ENCODE measurements around the gene MAGEA4. TPM values are rescaled to one million over a fixed set of nuclear protein-coding genes. Genes with fewer than 3 reads are reported as not detected.

The MAGEA4 gene
- total and polyA plus RNA-seq, 2 of the 8 experiments (the other 6 are each of a cell fraction or from before 2014, with no cell fraction given): 0.45 to 0.67 TPM

- TF ChIP-seq CHD7 (IDR thresholded peaks at IDR 0.05; ENCODE audit: insufficient replicate concordance, low read length) (no peak), CREB1 (IDR thresholded peaks at IDR 0.05) (no peak), KDM5A (IDR thresholded peaks at IDR 0.05; ENCODE audit: low read length) (no peak), RNF2 (IDR thresholded peaks at IDR 0.05; ENCODE audit: borderline replicate concordance, low read depth, low read length, missing control alignments, poor library complexity, severe bottlenecking) (no peak), SRF (IDR thresholded peaks at IDR 0.05; ENCODE audit: low read depth, low read length) (no peak), CHD1 (IDR thresholded peaks at IDR 0.05; ENCODE audit: low read depth, low read length) (no peak), HDAC2 (IDR thresholded peaks at IDR 0.05; ENCODE audit: borderline replicate concordance in 1 of 2, low read depth in 2 of 2, low read length in 2 of 2) (no peak), CBX5 (IDR thresholded peaks at IDR 0.05; ENCODE audit: low read depth, low read length) (no peak), GTF2F1 (IDR thresholded peaks at IDR 0.05; ENCODE audit: borderline replicate concordance, low read depth, low read length) (no peak), SAP30 (IDR thresholded peaks at IDR 0.05; ENCODE audit: insufficient read depth, insufficient replicate concordance, low read length) (no peak)
Observed at GRCh38 chrX:151904989-151905388, 7.7 kb upstream of the MAGEA4 start (continued).
